ENCODE results near the gene S100A4. TPM values are rescaled to one million over a fixed set of nuclear protein-coding genes. Genes with fewer than 3 reads are reported as not detected.

The S100A4 gene
- 1,529 to 1,824 TPM (median 1,687 TPM) in 5 replicates for total RNA-seq (2022; extraction: Qiagen RNA extraction; ENCODE audit: low read depth)

GRCh38 chr1:153545067-153546055, at the start of gene S100A4:
S100A4 (minus strand) TSS chr1:153545806; CDS start chr1:153544794, 1,012 bp downstream.

GRCh38 chr1:153565529-153566374, 20.1 kb upstream of the S100A4 start, which contains the start of gene S100A2:
S100A2 (minus strand) TSS chr1:153565844; CDS start chr1:153563877, 1,967 bp downstream.

GRCh38 chr1:153548722-153549688, 3.4 kb upstream of the S100A4 start, which contains the start of gene S100A3:
S100A3 (minus strand) TSS chr1:153549258; CDS start chr1:153548485, 773 bp downstream.

DNA sequence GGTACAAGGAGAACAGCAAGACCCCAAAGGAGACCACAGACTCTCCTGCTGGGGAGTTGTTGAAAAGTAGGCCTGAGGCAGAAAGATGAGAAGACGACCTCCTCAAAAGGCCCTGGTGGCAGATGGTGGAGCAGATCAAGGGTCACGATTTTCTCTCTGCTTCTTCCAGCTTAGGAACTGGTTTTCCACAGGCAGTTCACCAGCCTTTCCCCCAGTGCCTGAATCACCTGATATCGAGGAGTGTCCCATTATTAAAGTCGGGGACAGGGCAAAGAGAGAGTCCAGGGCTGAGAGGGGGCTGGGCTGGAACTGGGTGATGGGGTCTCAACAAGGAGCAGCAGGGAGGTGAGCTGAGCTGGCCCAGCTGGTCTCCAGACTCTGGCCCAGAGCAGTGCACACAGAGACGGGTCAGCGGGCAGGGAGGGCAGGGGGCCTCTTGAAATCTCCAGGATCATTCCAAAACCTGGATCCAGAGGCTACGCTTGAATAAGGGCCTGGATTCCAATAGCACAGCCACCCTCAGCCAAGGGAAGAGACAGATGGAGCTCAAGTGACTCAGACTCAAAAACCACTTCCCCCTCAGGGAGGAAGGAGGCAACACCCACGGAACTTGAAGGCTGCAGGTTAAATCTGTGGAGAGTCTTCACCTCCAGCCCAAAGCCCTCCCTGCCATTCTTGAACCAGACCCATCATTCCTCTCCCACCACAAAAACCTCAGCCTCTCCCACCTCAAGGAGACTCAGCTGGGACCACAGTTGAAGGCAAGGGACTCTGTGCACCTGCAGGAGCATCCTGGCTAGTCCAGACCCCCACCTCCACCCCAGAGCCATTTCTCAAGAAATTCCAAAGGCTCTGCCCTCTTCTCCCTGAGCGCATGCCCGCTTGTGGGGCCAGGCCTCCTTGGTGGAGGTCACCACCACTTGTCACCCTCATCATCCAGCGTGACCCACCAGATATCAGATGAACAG, 4.9 kb downstream of the S100A4 start, which contains the start of gene S100A5:
Gene S100A5, minus strand, starts transcription at position 541 of the 968 bp plus-strand sequence. CDS start 743 bp downstream, outside the sequence.

DNA sequence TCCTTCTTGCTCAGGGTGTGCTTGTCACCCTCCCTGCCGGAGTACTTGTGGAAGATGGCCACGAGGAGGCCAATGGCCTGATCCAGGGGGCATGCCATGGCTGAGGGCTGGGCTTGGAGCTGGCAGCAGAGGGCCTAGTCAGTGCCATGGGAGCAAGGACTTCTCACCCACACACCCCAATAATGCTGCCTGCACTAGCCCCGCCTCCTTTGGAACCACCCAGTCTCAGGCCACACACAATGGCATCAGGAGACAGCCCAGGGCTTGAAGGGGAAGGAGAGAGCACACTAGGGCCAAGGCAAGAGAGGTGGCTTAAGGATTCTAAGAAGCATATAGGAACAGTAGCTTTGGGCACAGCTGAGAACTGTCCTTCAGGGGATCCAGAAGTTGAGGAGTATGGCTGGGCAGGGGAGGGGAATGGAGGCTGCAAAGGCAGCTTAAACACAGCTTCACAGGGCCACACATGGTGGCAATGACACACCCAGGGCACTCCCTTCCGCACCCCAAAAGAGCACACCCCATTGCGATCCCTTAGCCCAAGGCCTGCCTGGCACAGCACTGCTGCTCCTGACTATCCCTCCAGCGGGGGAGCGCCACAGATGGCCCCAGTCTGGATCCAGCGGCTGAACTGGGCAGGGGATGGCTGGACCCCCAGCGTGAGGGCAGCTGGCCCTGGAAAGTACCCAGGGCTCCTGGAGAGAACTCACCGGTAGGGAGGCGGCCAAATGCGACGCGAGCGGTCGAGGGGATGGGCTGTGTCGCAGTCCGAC, 10.2 kb downstream of the S100A4 start, which contains the start of gene S100A6:
Gene S100A6, minus strand, starts transcription at position 750 of the 770 bp plus-strand sequence. Its CDS starts 652 bp downstream, at position 98.

Other genes with a start within 250 kb of the S100A4 start
- gene PGLYRP3, start 232.9 kb downstream of the S100A4 start, total RNA-seq (2022; extraction: Qiagen RNA extraction; ENCODE audit: low read depth): not detected in 5 replicates
- gene PGLYRP4, start 197.0 kb downstream of the S100A4 start, total RNA-seq (2022; extraction: Qiagen RNA extraction; ENCODE audit: low read depth): not detected in 5 replicates
- 0.29 to 1.1 TPM in 2 of 5 replicates, not detected in the others for gene S100A9, start 188.0 kb downstream of the S100A4 start, total RNA-seq (2022; extraction: Qiagen RNA extraction; ENCODE audit: low read depth)
- gene S100A12, start 170.2 kb downstream of the S100A4 start, total RNA-seq (2022; extraction: Qiagen RNA extraction; ENCODE audit: low read depth): not detected in 5 replicates
- not detected in 5 replicates for gene S100A8, start 154.7 kb downstream of the S100A4 start, total RNA-seq (2022; extraction: Qiagen RNA extraction; ENCODE audit: low read depth)
- gene S100A7A, start 129.3 kb downstream of the S100A4 start, total RNA-seq (2022; extraction: Qiagen RNA extraction; ENCODE audit: low read depth): not detected in 5 replicates
- not detected in 5 replicates for gene S100A7, start 85.2 kb downstream of the S100A4 start, total RNA-seq (2022; extraction: Qiagen RNA extraction; ENCODE audit: low read depth)
- gene S100A6, start 9.8 kb downstream of the S100A4 start, total RNA-seq (2022; extraction: Qiagen RNA extraction; ENCODE audit: low read depth): 3,257 to 3,743 TPM (median 3,382 TPM) in 5 replicates
- gene S100A5, start 4.9 kb downstream of the S100A4 start, total RNA-seq (2022; extraction: Qiagen RNA extraction; ENCODE audit: low read depth): 0.41 to 1.7 TPM (median 0.88 TPM) in 5 replicates
- gene S100A3, start 3.5 kb upstream of the S100A4 start, total RNA-seq (2022; extraction: Qiagen RNA extraction; ENCODE audit: low read depth): 86.7 to 117 TPM (median 103 TPM) in 5 replicates
- 19.1 to 29.3 TPM (median 27.2 TPM) in 5 replicates for gene S100A2, start 20.0 kb upstream of the S100A4 start, total RNA-seq (2022; extraction: Qiagen RNA extraction; ENCODE audit: low read depth)
- 374 to 526 TPM (median 478 TPM) in 5 replicates for gene S100A16, start 67.3 kb upstream of the S100A4 start, total RNA-seq (2022; extraction: Qiagen RNA extraction; ENCODE audit: low read depth)
- 0.55 to 1.3 TPM (median 0.80 TPM) in 5 replicates for gene S100A14, start 70.5 kb upstream of the S100A4 start, total RNA-seq (2022; extraction: Qiagen RNA extraction; ENCODE audit: low read depth)
- gene S100A13, start 81.7 kb upstream of the S100A4 start, total RNA-seq (2022; extraction: Qiagen RNA extraction; ENCODE audit: low read depth): 158 to 174 TPM (median 170 TPM) in 5 replicates
- gene S100A1, start 82.6 kb upstream of the S100A4 start, total RNA-seq (2022; extraction: Qiagen RNA extraction; ENCODE audit: low read depth): 0.55 to 0.96 TPM (median 0.83 TPM) in 3 of 5 replicates, not detected in the others
- gene CHTOP, start 88.3 kb upstream of the S100A4 start, total RNA-seq (2022; extraction: Qiagen RNA extraction; ENCODE audit: low read depth): 66.8 to 83.3 TPM (median 79.6 TPM) in 5 replicates
- 50.2 to 65.2 TPM (median 55.4 TPM) in 5 replicates for gene SNAPIN, start 112.9 kb upstream of the S100A4 start, total RNA-seq (2022; extraction: Qiagen RNA extraction; ENCODE audit: low read depth)
- gene ILF2, start 125.2 kb upstream of the S100A4 start, total RNA-seq (2022; extraction: Qiagen RNA extraction; ENCODE audit: low read depth): 260 to 318 TPM (median 271 TPM) in 5 replicates
- 0.46 to 1.5 TPM (median 1.2 TPM) in 5 replicates for gene NPR1, start 132.9 kb upstream of the S100A4 start, total RNA-seq (2022; extraction: Qiagen RNA extraction; ENCODE audit: low read depth)
- gene INTS3, start 182.2 kb upstream of the S100A4 start, total RNA-seq (2022; extraction: Qiagen RNA extraction; ENCODE audit: low read depth): 14.3 to 22.7 TPM (median 21.4 TPM) in 5 replicates
- gene SLC27A3, start 229.6 kb upstream of the S100A4 start, total RNA-seq (2022; extraction: Qiagen RNA extraction; ENCODE audit: low read depth): 0.95 to 2.6 TPM (median 1.3 TPM) in 5 replicates